ENCODE measurements around the gene DNA2. TPM values are rescaled to one million over a fixed set of nuclear protein-coding genes. Genes with fewer than 3 reads are reported as not detected.

The DNA2 gene
- total and polyA plus RNA-seq, 2 of the 13 experiments (the other 11 are each of a cell fraction or from before 2014, with no cell fraction given), result 4.8 to 27.3 TPM

- no peak for TF ChIP-seq SP1 (IDR thresholded peaks at IDR 0.05)
- peak; percentile 37; the same call in 1 of the 2 replicates for TF ChIP-seq SP1 (CRISPR knock-in tag; IDR thresholded peaks at IDR 0.05)
- TF ChIP-seq, protein P1, sequence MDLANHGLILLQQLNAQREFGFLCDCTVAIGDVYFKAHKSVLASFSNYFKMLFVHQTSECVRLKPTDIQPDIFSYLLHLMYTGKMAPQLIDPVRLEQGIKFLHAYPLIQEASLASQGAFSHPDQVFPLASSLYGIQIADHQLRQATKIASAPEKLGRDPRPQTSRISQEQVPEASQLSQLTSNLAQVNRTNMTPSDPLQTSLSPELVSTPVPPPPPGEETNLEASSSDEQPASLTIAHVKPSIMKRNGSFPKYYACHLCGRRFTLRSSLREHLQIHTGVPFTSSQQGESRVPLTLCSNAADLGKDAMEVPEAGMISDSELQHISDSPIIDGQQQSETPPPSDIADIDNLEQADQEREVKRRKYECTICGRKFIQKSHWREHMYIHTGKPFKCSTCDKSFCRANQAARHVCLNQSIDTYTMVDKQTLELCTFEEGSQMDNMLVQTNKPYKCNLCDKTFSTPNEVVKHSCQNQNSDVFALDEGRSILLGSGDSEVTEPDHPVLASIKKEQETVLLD (CRISPR knock-in tag; IDR thresholded peaks at IDR 0.05; ENCODE audit: low read depth), result no peak
- TF ChIP-seq FOSL1 (CRISPR knock-in tag; IDR thresholded peaks at IDR 0.05; ENCODE audit: borderline replicate concordance), result no peak
- no peak for TF ChIP-seq ZFP36L1 (CRISPR knock-in tag; IDR thresholded peaks at IDR 0.05)
- no peak for TF ChIP-seq ZNF678 (CRISPR knock-in tag; IDR thresholded peaks at IDR 0.05)
- TF ChIP-seq, protein P2, sequence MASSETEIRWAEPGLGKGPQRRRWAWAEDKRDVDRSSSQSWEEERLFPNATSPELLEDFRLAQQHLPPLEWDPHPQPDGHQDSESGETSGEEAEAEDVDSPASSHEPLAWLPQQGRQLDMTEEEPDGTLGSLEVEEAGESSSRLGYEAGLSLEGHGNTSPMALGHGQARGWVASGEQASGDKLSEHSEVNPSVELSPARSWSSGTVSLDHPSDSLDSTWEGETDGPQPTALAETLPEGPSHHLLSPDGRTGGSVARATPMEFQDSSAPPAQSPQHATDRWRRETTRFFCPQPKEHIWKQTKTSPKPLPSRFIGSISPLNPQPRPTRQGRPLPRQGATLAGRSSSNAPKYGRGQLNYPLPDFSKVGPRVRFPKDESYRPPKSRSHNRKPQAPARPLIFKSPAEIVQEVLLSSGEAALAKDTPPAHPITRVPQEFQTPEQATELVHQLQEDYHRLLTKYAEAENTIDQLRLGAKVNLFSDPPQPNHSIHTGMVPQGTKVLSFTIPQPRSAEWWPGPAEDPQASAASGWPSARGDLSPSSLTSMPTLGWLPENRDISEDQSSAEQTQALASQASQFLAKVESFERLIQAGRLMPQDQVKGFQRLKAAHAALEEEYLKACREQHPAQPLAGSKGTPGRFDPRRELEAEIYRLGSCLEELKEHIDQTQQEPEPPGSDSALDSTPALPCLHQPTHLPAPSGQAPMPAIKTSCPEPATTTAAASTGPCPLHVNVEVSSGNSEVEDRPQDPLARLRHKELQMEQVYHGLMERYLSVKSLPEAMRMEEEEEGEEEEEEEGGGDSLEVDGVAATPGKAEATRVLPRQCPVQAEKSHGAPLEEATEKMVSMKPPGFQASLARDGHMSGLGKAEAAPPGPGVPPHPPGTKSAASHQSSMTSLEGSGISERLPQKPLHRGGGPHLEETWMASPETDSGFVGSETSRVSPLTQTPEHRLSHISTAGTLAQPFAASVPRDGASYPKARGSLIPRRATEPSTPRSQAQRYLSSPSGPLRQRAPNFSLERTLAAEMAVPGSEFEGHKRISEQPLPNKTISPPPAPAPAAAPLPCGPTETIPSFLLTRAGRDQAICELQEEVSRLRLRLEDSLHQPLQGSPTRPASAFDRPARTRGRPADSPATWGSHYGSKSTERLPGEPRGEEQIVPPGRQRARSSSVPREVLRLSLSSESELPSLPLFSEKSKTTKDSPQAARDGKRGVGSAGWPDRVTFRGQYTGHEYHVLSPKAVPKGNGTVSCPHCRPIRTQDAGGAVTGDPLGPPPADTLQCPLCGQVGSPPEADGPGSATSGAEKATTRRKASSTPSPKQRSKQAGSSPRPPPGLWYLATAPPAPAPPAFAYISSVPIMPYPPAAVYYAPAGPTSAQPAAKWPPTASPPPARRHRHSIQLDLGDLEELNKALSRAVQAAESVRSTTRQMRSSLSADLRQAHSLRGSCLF (CRISPR knock-in tag; IDR thresholded peaks at IDR 0.05; ENCODE audit: borderline replicate concordance), result 0 out of 2 replicates have a peak, but pooled peaks have one; percentile 35
- no peak for TF ChIP-seq ZNF224 (CRISPR knock-in tag; IDR thresholded peaks at IDR 0.05)
- no peak; the same call in 1 of the 2 replicates for TF ChIP-seq REL (CRISPR knock-in tag; conservative IDR thresholded peaks at IDR 0.05)
- TF ChIP-seq, protein P3, sequence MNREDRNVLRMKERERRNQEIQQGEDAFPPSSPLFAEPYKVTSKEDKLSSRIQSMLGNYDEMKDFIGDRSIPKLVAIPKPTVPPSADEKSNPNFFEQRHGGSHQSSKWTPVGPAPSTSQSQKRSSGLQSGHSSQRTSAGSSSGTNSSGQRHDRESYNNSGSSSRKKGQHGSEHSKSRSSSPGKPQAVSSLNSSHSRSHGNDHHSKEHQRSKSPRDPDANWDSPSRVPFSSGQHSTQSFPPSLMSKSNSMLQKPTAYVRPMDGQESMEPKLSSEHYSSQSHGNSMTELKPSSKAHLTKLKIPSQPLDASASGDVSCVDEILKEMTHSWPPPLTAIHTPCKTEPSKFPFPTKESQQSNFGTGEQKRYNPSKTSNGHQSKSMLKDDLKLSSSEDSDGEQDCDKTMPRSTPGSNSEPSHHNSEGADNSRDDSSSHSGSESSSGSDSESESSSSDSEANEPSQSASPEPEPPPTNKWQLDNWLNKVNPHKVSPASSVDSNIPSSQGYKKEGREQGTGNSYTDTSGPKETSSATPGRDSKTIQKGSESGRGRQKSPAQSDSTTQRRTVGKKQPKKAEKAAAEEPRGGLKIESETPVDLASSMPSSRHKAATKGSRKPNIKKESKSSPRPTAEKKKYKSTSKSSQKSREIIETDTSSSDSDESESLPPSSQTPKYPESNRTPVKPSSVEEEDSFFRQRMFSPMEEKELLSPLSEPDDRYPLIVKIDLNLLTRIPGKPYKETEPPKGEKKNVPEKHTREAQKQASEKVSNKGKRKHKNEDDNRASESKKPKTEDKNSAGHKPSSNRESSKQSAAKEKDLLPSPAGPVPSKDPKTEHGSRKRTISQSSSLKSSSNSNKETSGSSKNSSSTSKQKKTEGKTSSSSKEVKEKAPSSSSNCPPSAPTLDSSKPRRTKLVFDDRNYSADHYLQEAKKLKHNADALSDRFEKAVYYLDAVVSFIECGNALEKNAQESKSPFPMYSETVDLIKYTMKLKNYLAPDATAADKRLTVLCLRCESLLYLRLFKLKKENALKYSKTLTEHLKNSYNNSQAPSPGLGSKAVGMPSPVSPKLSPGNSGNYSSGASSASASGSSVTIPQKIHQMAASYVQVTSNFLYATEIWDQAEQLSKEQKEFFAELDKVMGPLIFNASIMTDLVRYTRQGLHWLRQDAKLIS (CRISPR knock-in tag; IDR thresholded peaks at IDR 0.05), result no peak
- TF ChIP-seq NFE2L2 (IDR thresholded peaks at IDR 0.05; ENCODE audit: low read length), result no peak
- TF ChIP-seq TCF7 (IDR thresholded peaks at IDR 0.05; ENCODE audit: low read depth), result no peak
- peak; percentile 100 for TF ChIP-seq ZNF18 (CRISPR knock-in tag; IDR thresholded peaks at IDR 0.05; ENCODE audit: insufficient replicate concordance)
- TF ChIP-seq HNF4A (CRISPR knock-in tag; IDR thresholded peaks at IDR 0.05), result no peak
- TF ChIP-seq REPIN1 (CRISPR knock-in tag; IDR thresholded peaks at IDR 0.05; ENCODE audit: borderline replicate concordance, low read depth), result no peak
- TF ChIP-seq ZNF607 (CRISPR knock-in tag; IDR thresholded peaks at IDR 0.05; ENCODE audit: borderline replicate concordance), result peak; percentile 18
- TF ChIP-seq PHF20 (CRISPR knock-in tag; IDR thresholded peaks at IDR 0.05), result peak; percentile 42; the same call in 1 of the 2 replicates
- TF ChIP-seq NPAS2 (CRISPR knock-in tag; IDR thresholded peaks at IDR 0.05; ENCODE audit: borderline replicate concordance), result no peak
These were observed 65.5 kb downstream of the DNA2 start (continued) for GRCh38 chr10:68406111-68406814.

Data from HepG2 (cell line).